IMR-90 (cell line): ENCODE measurements around the gene TEX44. TPM values are rescaled to one million over a fixed set of nuclear protein-coding genes. Genes with fewer than 3 reads are reported as not detected.

ENCODE experiments used
- ATAC-seq: fragments of 200-7000 bp; cut with Tn5 transposase; 2 replicates; pipeline ENCODE4 v1.9.1; 2020; ENCODE audit warnings: low read depth, mild to moderate bottlenecking, moderate library complexity
- BruUV-seq: library from RNA; stranded (reverse); fragments of 400-500 nt; replicated peaks from 2 replicates; lab custom pipeline; 2021; lab: Mats Ljungman, UMichigan
- CTCF ChIA-PET: fragments of 300-600 bp; formaldehyde crosslinking; extraction: SDS; loops from one replicate; lab custom pipeline; 2021; ENCODE audit warnings: antibody characterized with exemption; lab: Yijun Ruan, JAX
- POLR2A ChIA-PET: fragments of 300-600 bp; sonication (Branson Sonifier 250); formaldehyde crosslinking; loops from one replicate; lab custom pipeline; 2022; ENCODE audit warnings: antibody characterized with exemption; ENCODE audit not compliant: unreplicated experiment; lab: Charles Lee
- DNase-seq: peaks from one replicate; pipeline ENCODE4 v3.0.0; 2013
- H2AFZ ChIP-seq: replicated peaks from 2 replicates; pipeline ENCODE3; 2013; ENCODE audit warnings: low read length, mild to moderate bottlenecking; ENCODE audit not compliant: poor library complexity
- H2AK5ac ChIP-seq: 2 replicates; pipeline ENCODE4 v1.6.1; 2013; ENCODE audit warnings: low read depth, low read length, inconsistent platforms
- H2AK9ac ChIP-seq: replicated peaks from 2 replicates; pipeline ENCODE3; 2013; ENCODE audit warnings: mild to moderate bottlenecking, low read depth, low read length, moderate library complexity; ENCODE audit not compliant: poor library complexity
- H2BK120ac ChIP-seq: 2 replicates; pipeline ENCODE4 v1.6.1; 2013; ENCODE audit warnings: low read depth, low read length, inconsistent platforms
- H2BK15ac ChIP-seq: 3 replicates; pipeline ENCODE4 v1.6.1; 2013; ENCODE audit warnings: low read depth, low read length, inconsistent platforms
- H2BK20ac ChIP-seq: 2 replicates; pipeline ENCODE4 v1.6.1; 2013; ENCODE audit warnings: low read depth, mild to moderate bottlenecking, inconsistent platforms, low read length, moderate library complexity
- H2BK5ac ChIP-seq: 2 replicates; pipeline ENCODE4 v1.6.1; 2013; ENCODE audit warnings: mild to moderate bottlenecking, low read depth, low read length, inconsistent platforms; ENCODE audit not compliant: poor library complexity, severe bottlenecking
- H3K14ac ChIP-seq: replicated peaks from 2 replicates; pipeline ENCODE4 v1.6.1; 2013; ENCODE audit warnings: low read depth, low read length, inconsistent platforms
- H3K18ac ChIP-seq: 2 replicates; pipeline ENCODE4 v1.6.1; 2013; ENCODE audit warnings: low read depth, low read length, control low read depth
- H3K23ac ChIP-seq: 2 replicates; pipeline ENCODE4 v1.6.1; 2013; ENCODE audit warnings: low read depth, low read length, inconsistent platforms
- H3K27ac ChIP-seq: 2 replicates; pipeline ENCODE4 v1.5.1; 2013; ENCODE audit warnings: mild to moderate bottlenecking, control low read depth, low read length; ENCODE audit not compliant: insufficient read depth
- H3K27me3 ChIP-seq: 2 replicates; pipeline ENCODE4 v1.6.1; 2013; ENCODE audit warnings: low read length; ENCODE audit not compliant: control insufficient read depth, insufficient read depth
- H3K36me3 ChIP-seq: 2 replicates; pipeline ENCODE4 v1.6.1; 2013; ENCODE audit warnings: low read length, mixed read lengths; ENCODE audit not compliant: control insufficient read depth, insufficient read depth
- H3K4ac ChIP-seq: 2 replicates; pipeline ENCODE4 v1.6.1; 2013; ENCODE audit warnings: low read depth, low read length, inconsistent platforms
- H3K4me1 ChIP-seq: 2 replicates; pipeline ENCODE4 v1.6.1; 2013; ENCODE audit warnings: low read length, mixed read lengths; ENCODE audit not compliant: control insufficient read depth, insufficient read depth
- H3K4me2 ChIP-seq: 2 replicates; pipeline ENCODE4 v1.6.1; 2013; ENCODE audit warnings: low read depth, mild to moderate bottlenecking, control low read depth, low read length, moderate library complexity
- H3K4me3 ChIP-seq: 2 replicates; pipeline ENCODE4 v1.5.1; 2013; ENCODE audit warnings: low read depth, mild to moderate bottlenecking, control low read depth, low read length, moderate library complexity; ENCODE audit not compliant: insufficient read depth
- H3K56ac ChIP-seq: 2 replicates; pipeline ENCODE4 v1.6.1; 2013; ENCODE audit warnings: low read length, inconsistent platforms; ENCODE audit not compliant: insufficient read depth; ENCODE audit errors: extremely low read depth
- H3K79me1 ChIP-seq, 2 experiments: 2 replicates each; pipeline ENCODE4 v1.6.1; 2013; ENCODE audit warnings: low read length in 2 of 2, inconsistent platforms in 1 of 2, low read depth in 1 of 2
- H3K9ac ChIP-seq: 2 replicates; pipeline ENCODE4 v1.6.1; 2013; ENCODE audit warnings: low read depth, low read length, control low read depth
- H3K9me1 ChIP-seq: 2 replicates; pipeline ENCODE4 v1.6.1; 2013; ENCODE audit warnings: low read length, inconsistent platforms; ENCODE audit not compliant: insufficient read depth
- H3K9me3 ChIP-seq: 2 replicates; pipeline ENCODE4 v1.6.1; 2013; ENCODE audit warnings: low read length; ENCODE audit not compliant: control insufficient read depth, insufficient read depth
- H4K20me1 ChIP-seq: 2 replicates; pipeline ENCODE4 v1.6.1; 2013; ENCODE audit warnings: low read length, inconsistent platforms; ENCODE audit not compliant: insufficient read depth
- H4K5ac ChIP-seq: 2 replicates; pipeline ENCODE4 v1.6.1; 2013; ENCODE audit warnings: mild to moderate bottlenecking, low read depth, low read length, control low read depth
- H4K8ac ChIP-seq, 2 experiments: 2 replicates each; pipeline ENCODE4 v1.6.1; 2013; ENCODE audit warnings: low read depth in 2 of 2, low read length in 2 of 2, control low read depth in 1 of 2, inconsistent platforms in 1 of 2
- H4K91ac ChIP-seq: 2 replicates; pipeline ENCODE4 v1.6.1; 2013; ENCODE audit warnings: low read depth, low read length, inconsistent platforms; ENCODE audit not compliant: insufficient read depth
- BHLHE40 ChIP-seq: fragments of 150-350 bp; IDR thresholded peaks from 2 replicates; pipeline ENCODE4 v1.6.1; 2016; ENCODE audit warnings: mild to moderate bottlenecking, low read depth, low read length
- CEBPB ChIP-seq: IDR thresholded peaks from 2 replicates; pipeline ENCODE4 v1.6.1; 2012; ENCODE audit warnings: low read depth, low read length, improper control_type of control experiment
- CHD1 ChIP-seq: IDR thresholded peaks from 2 replicates; pipeline ENCODE4 v1.6.1; 2012; ENCODE audit warnings: low read depth, low read length, improper control_type of control experiment
- CTCF ChIP-seq: conservative IDR thresholded peaks from 2 replicates; pipeline ENCODE4 v1.5.1; 2012; ENCODE audit warnings: mild to moderate bottlenecking, low read depth, low read length, improper control_type of control experiment
- ELK1 ChIP-seq: fragments of 150-350 bp; IDR thresholded peaks from 2 replicates; pipeline ENCODE4 v1.6.1; 2016; ENCODE audit warnings: low read depth, mild to moderate bottlenecking, low read length, moderate library complexity, borderline replicate concordance
- FOS ChIP-seq: fragments of 150-350 bp; IDR thresholded peaks from 2 replicates; pipeline ENCODE4 v1.6.1; 2016; ENCODE audit warnings: low read depth, low read length
- MAFK ChIP-seq: IDR thresholded peaks from 2 replicates; pipeline ENCODE4 v1.6.1; 2012; ENCODE audit warnings: low read depth, low read length, improper control_type of control experiment
- MAZ ChIP-seq: IDR thresholded peaks from 2 replicates; pipeline ENCODE4 v1.6.1; 2012; ENCODE audit warnings: low read depth, mild to moderate bottlenecking, low read length, improper control_type of control experiment, moderate library complexity, borderline replicate concordance
- MXI1 ChIP-seq: IDR thresholded peaks from 2 replicates; pipeline ENCODE4 v1.6.1; 2012; ENCODE audit warnings: low read depth, mild to moderate bottlenecking, low read length, moderate library complexity, borderline replicate concordance
- NFE2L2 ChIP-seq: fragments of 150-350 bp; IDR thresholded peaks from 2 replicates; pipeline ENCODE4 v1.6.1; 2016; ENCODE audit warnings: low read depth, mild to moderate bottlenecking, low read length
- POLR2A ChIP-seq: IDR thresholded peaks from 2 replicates; pipeline ENCODE4 v1.6.1; 2012; ENCODE audit warnings: mild to moderate bottlenecking, low read depth, low read length
- RAD21 ChIP-seq: IDR thresholded peaks from 2 replicates; pipeline ENCODE4 v1.6.1; 2012; ENCODE audit warnings: low read length, improper control_type of control experiment
- RCOR1 ChIP-seq: IDR thresholded peaks from 2 replicates; pipeline ENCODE4 v1.6.1; 2012; ENCODE audit warnings: mild to moderate bottlenecking, low read length, improper control_type of control experiment; ENCODE audit not compliant: insufficient replicate concordance
- RFX5 ChIP-seq: IDR thresholded peaks from 2 replicates; pipeline ENCODE4 v1.8.0; 2012; ENCODE audit warnings: low read depth, mild to moderate bottlenecking, low read length, moderate library complexity
- SMC3 ChIP-seq: fragments of 150-350 bp; IDR thresholded peaks from 2 replicates; pipeline ENCODE4 v1.6.1; 2016; ENCODE audit warnings: low read depth, mild to moderate bottlenecking, antibody characterized with exemption, low read length, moderate library complexity
- USF2 ChIP-seq: fragments of 150-350 bp; IDR thresholded peaks from 2 replicates; pipeline ENCODE4 v1.6.1; 2017; ENCODE audit warnings: mild to moderate bottlenecking, antibody characterized with exemption, low read length, low read depth
- WGBS, 2 experiments: methylation state at CpG; one replicate each; pipeline versions ENCODE4 v1.1.5 to v1.1.7; 2013; ENCODE audit warnings: missing lambda C conversion rate in 2 of 2; ENCODE audit not compliant: insufficient read length in 1 of 2; ENCODE audit errors: extremely low coverage in 2 of 2; 5-methylcytosine and 5-hydroxymethylcytosine counted together
- dilution Hi-C: fragments of 300-500 bp; cut with HindIII; formaldehyde crosslinking; loops from one replicate; pipeline ENCODE4 v1.14.3; 2018; ENCODE audit warnings: low sequenced_read_pairs; ENCODE audit not compliant: unreplicated experiment
- in situ Hi-C: fragments of 300-500 bp; cut with MboI; formaldehyde crosslinking; loops from 3 replicates; pipeline ENCODE4 v1.14.3; 2019; ENCODE audit warnings: low sequenced_read_pairs, inconsistent platforms, mixed read lengths
- intact Hi-C: fragments of 100-400 bp; cut with micrococcal nuclease; formaldehyde crosslinking; loops from 2 replicates; pipeline ENCODE4 v1.10.0; 2022
- polyA plus RNA-seq, 3 experiments: library from polyadenylated mRNA; depleted of rRNA; stranded (reverse); fragments of >200 nt; gene quantifications; 2 replicates each; pipeline ENCODE4 v1.2.3, GENCODE V29; 2012; ENCODE audit warnings: low replicate concordance in 1 of 3
- total RNA-seq: library from RNA; depleted of rRNA; stranded (reverse); fragments of >200 nt; gene quantifications from 2 replicates; pipeline ENCODE4 v1.2.3, GENCODE V29; 2012

Gene TEX44
- total and polyA plus RNA-seq, 2 of the 4 experiments (the other 2 are of a cell fraction), result not detected

- BruUV-seq, result no TSS peak
- Histone ChIP-seq H2AFZ (peak overlapping the region; percentile 23), H3K23ac (no peak overlapping the region), H2BK15ac (no peak overlapping the region), H4K5ac (no peak overlapping the region), H4K91ac (no peak overlapping the region), H3K9me3 (no peaks in the 10 kb centered on the region), H3K27ac (no peak overlapping the region), H3K4ac (no peak overlapping the region), H2BK20ac (no peak overlapping the region), H3K56ac (no peak overlapping the region), H3K27me3 (peaks cover 15% of the 10 kb centered on the region), H2BK120ac (no peak overlapping the region), H3K36me3 (no peaks in the 10 kb centered on the region), H3K9ac (no peak overlapping the region), H2BK5ac (no peak overlapping the region), H3K79me1 (no peaks in the 10 kb centered on the region), H4K8ac (no peak overlapping the region), H3K14ac (no peak overlapping the region), H3K4me1 (no peaks in the 10 kb centered on the region), H2AK9ac (no peak overlapping the region), H3K4me3 (no peak overlapping the region), H2AK5ac (no peak overlapping the region), H3K4me2 (no peak overlapping the region), H4K20me1 (no peaks in the 10 kb centered on the region), H3K9me1 (no peaks in the 10 kb centered on the region), H3K18ac (no peak overlapping the region)
- no CpG with 5 or more reads among the region's 15 CpGs for WGBS, 2 experiments
- intact Hi-C loops, result no loop called here
- ChIA-PET CTCF (no interaction called here), POLR2A (interaction anchor here (1.0 kb wide), 1 partner anchor 15 kb away, joined by 3 read pairs; no protein-coding TSS in a partner anchor)
- DNase-seq (no peak), ATAC-seq (no peak)
- dilution Hi-C loops, result no loop called here
- in situ Hi-C loops, result no loop called here
- TF ChIP-seq MAFK (no peak), CTCF (no peak), NFE2L2 (no peak), MXI1 (no peak), ELK1 (no peak), RCOR1 (no peak), RAD21 (no peak), USF2 (no peak), POLR2A (no peak), RFX5 (no peak), CHD1 (no peak), MAZ (no peak), SMC3 (no peak), CEBPB (no peak), FOS (no peak), BHLHE40 (no peak)
These were observed 18.8 kb upstream of the TEX44 start for GRCh38 chr2:231573698-231574421.
